ENCODE data around the gene PDE5A.

- TF ChIP-seq CTCF (IDR thresholded peaks at IDR 0.05) (no peak), POLR2A (IDR thresholded peaks at IDR 0.05) (no peak), POLR2AphosphoS5 (IDR thresholded peaks at IDR 0.05) (no peak)
These were observed 4.2 kb downstream of the PDE5A start for GRCh38 chr4:119624356-119624755.
